ENCODE results near the gene DMBX1.

DMBX1 gene

DNA sequence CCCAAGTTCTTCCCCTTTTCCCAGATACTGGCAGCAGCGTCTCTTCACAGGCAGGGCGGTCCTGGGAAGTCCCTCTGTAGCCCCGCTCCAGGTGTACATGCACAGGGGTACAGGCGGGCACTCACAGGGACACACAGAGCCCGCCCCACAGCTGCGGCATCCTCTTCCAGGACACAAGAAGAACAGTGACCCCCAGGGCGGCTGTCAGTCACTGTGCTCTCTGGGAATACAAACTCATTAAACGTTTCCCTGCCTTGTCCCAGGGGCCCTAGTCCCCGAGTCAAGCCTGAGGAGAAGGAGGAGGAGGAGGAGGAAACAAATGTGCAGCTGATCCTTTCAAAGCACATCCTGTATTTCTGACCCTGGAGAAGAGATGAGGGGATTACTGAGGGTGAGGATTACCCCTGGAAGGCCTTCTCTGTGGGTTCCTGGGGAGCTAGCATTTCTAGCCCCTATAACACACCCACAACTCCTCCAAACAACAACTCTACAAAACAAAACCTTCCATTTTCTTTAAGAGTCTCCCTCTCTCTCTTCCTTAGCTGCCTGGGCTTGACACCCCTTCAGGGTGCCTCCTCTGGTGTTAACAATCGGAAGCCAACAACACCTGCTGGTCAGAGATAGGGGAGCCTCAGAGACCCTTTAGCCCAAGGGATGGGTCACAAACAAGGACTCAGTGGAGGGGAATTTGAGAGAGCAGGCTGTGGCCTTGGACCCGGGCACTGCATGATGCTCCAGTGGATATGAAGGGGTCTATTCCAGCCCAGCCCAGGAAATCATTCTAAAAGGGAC, 28.4 kb upstream of the DMBX1 start:
- H3K4me3 ChIP-seq (ENCODE audit: low read depth, low read length), result no peak overlapping the region
- no peak for DNase-seq (ENCODE audit: low read depth)
- TF ChIP-seq, protein P1, sequence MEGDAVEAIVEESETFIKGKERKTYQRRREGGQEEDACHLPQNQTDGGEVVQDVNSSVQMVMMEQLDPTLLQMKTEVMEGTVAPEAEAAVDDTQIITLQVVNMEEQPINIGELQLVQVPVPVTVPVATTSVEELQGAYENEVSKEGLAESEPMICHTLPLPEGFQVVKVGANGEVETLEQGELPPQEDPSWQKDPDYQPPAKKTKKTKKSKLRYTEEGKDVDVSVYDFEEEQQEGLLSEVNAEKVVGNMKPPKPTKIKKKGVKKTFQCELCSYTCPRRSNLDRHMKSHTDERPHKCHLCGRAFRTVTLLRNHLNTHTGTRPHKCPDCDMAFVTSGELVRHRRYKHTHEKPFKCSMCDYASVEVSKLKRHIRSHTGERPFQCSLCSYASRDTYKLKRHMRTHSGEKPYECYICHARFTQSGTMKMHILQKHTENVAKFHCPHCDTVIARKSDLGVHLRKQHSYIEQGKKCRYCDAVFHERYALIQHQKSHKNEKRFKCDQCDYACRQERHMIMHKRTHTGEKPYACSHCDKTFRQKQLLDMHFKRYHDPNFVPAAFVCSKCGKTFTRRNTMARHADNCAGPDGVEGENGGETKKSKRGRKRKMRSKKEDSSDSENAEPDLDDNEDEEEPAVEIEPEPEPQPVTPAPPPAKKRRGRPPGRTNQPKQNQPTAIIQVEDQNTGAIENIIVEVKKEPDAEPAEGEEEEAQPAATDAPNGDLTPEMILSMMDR (IDR thresholded peaks at IDR 0.05; ENCODE audit: low read depth, low read length, missing control alignments), result no peak

DNA sequence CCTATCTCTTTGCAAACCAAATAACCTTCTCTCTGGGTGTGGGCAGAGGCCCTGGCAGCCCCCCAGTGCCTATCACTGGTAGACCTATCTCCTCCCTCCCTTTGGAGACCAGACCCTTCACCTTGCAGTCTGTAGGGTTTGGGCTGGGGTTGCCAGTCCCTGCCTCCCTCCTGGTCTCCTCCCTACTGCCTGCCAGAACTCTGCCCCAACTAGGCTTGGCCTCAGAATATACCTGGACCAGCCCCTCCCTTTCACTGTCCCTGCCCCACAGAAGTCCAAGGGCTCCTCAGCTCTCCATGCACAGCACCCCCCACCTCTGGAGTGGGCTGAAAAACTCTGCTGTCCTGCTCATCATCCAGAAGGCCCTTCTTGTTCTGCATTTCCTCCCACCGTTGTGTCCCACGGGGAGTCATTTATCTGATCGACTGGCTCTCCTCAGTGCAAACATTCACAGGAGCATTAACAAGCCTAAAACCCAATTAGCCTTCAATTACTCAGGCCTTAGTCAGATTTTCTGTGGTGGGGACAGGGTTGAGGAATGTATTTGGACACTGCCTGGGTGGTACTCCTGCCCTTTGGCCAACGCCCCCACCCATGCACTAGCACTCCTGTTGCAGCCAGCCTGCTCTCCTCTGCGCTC, 27.7 kb upstream of the DMBX1 start:
- TF ChIP-seq, protein P1 (IDR thresholded peaks at IDR 0.05; ENCODE audit: low read depth, low read length, missing control alignments), result no peak
- no peak overlapping the region for H3K4me3 ChIP-seq (ENCODE audit: low read depth, low read length)
- no peak for DNase-seq (ENCODE audit: low read depth)

DNA sequence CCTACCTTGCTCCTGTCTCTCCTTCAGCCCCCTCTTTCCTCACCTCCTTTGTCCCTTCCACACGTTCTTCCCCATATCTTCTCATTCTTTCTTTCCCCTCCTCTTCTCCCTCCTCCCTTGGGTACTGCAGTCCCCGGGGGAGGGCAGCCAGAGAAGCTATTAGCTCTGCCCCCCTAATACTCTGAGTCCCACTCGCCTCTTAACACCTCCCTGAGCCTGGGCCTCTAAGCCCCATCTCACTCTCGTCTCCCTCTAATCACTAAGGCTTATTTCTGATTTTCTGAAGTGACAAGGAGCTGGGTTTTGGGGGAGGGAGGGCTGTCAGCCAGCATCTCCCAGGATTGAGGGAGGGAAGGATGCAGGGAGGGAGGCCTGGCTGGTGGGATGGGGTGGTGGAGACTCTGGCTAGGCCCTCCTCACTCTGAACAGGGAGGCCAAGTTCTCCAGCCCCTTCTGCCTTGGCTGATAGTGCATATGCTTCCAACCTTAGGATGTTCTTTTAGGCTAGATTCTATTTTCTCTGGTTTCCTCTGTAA, 25.6 kb upstream of the DMBX1 start:
- no peak overlapping the region for H3K4me3 ChIP-seq (ENCODE audit: low read depth, low read length)
- DNase-seq (ENCODE audit: low read depth), result no peak
- TF ChIP-seq, protein P1 (IDR thresholded peaks at IDR 0.05; ENCODE audit: low read depth, low read length, missing control alignments), result no peak

DNA sequence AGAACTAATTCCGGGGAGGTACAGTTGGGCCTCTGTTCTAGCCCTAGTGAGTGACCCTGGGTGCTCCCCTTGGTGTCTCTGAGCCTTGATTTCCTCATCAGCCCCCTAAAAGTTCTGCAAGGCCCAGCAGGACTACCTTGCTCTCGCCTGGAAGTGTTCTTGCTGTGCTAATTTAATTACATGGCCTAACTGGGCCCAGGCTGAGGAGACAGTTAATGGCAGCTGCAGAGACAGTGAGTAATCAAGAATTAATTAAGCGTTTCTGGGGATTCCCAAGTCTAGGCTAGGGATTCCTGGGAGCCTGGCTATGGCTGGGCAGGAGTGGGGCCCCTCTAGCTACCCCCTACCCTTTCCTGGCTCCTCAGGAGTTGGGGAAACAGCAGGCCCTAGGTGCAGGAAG, 24.7 kb upstream of the DMBX1 start:
- no peak for DNase-seq (ENCODE audit: low read depth)
- TF ChIP-seq, protein P1 (IDR thresholded peaks at IDR 0.05; ENCODE audit: low read depth, low read length, missing control alignments), result no peak

DNA sequence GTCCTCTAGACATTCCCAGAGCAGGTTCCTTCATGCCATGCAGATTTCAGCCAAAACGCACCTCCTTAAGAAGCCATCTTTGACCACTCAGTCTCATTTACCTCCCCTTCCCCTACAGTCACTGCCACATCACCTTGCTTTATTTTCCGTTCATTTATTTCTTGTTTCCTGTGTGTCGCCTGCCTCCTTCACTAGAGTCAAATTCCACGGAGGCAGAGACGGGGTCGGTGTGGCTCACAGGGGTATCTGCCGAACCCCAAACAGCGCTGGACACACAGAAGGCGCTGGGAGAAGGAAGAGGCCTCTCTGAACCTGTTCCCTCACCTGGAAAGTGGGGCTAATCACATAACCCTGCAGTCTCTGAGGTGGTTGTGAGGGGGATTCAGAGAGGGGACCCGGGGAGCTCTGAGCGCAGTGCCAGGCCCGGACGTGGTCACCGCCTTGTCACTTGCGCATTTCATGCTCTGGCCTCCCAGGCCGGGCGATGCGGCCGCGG, 23.6 kb upstream of the DMBX1 start:
- no peak for DNase-seq (ENCODE audit: low read depth)
- H3K4me3 ChIP-seq (ENCODE audit: low read depth, low read length), result no peak overlapping the region
- TF ChIP-seq, protein P1 (IDR thresholded peaks at IDR 0.05; ENCODE audit: low read depth, low read length, missing control alignments), result no peak

More for the DNA sequence above, 24.7 kb upstream of the DMBX1 start:
- H3K4me3 ChIP-seq (ENCODE audit: low read depth, low read length), result no peak overlapping the region

DNA sequence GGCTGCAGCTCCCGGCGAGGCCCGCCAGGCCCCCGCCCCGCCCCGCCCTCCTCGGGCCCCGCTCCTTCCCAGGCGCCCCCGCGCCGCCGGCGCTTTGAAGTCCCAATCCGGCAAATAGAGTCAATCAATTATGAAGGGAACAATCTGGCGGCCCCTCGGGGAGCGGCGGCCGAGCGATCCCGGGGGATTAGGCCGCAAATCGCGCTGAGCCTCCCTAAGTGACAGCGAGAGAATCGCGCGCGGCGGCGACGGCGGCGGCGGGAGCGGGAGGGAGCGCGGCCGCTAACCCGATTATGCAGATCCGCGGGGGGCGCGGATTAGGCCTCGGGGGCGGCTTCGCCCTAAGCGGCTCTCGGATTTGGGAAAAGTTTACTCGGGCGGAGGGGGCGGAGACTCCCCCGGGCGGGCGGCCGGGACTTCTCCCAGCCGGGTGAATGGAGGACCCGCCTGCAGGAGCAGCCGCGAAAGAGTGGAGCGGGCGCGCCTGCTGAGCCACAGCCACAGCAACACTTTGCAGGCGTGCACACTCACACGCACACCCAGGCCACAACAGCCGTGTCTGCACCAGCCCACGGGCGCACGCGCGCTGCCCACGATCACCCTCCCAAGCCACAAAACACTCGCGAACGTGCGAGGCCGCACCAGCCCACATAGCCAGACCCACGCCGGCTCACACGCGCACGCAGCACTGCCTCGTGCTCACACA, 23.0 kb upstream of the DMBX1 start:
- H3K4me3 ChIP-seq (ENCODE audit: low read depth, low read length), result peak overlapping the region; percentile 36
- TF ChIP-seq, protein P1 (IDR thresholded peaks at IDR 0.05; ENCODE audit: low read depth, low read length, missing control alignments), result no peak
- DNase-seq (ENCODE audit: low read depth), result no peak

All from GM12864 (cell line).